Spleen (tissue), 7 donors: Measurements from ENCODE around the gene DVL1.

Source experiments
- CTCF ChIP-seq, 11 experiments: fragments of 200-600 bp in 7 of 11; fragments of 450-650 bp in 4 of 11; sonication (generic) in 4 of 11; IDR thresholded peaks in 8 of 11; conservative IDR thresholded peaks in 3 of 11; 1 replicate in 7 of 11; 2 replicates in 4 of 11; pipeline versions ENCODE4 v1.4.0 to v1.8.0; 2016 to 2021; ENCODE audit warnings: antibody characterized with exemption in 11 of 11, inconsistent platforms in 4 of 11, mild to moderate bottlenecking in 1 of 11
- POLR2A ChIP-seq, 3 donors: fragments of 450-650 bp; IDR thresholded peaks; one replicate each; pipeline ENCODE4 v1.5.1; 2017; ENCODE audit warnings: antibody characterized with exemption in 3 of 3, mild to moderate bottlenecking in 1 of 3
- donor health status: DM: no; HTN: no; CAD: no; lungs with moderate emphysema.
- donor health status: DM: no; HTN: no; CAD: no.
- donor health status: DM: no; HTN: no; CAD: no.

DNA sequence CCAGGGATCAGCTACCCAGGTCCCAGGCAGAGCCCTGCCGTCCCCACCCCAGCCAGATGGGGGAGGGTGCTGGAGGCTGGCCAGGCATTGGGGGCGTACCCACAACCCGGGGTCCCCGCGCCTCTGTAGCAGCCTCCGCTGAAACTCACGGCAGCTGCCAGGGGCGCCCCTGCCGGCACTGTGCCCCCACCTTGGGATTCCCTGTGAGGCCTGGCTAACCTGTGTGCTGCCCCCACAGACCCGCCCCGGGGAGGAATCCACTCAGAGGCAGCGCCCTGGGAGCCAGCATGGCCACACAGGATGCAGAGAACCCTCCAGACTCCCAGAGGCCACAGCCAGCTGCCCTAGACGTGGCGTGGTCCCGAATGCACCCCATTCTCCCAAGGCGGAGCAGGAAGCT is 3.8 kb downstream of the DVL1 start:
- no peak for TF ChIP-seq CTCF (IDR thresholded peaks at IDR 0.05 in 8 of 11, conservative IDR thresholded peaks at IDR 0.05 in 3 of 11)
- TF ChIP-seq POLR2A (IDR thresholded peaks at IDR 0.05) = no peak
